HG03378 (cell line): Measurements from ENCODE around the gene MAMSTR.
"Not testable (repeated sequence)": the region's sequence is repeated elsewhere in the genome, so short reads cannot be mapped to it uniquely, and the experiment has no call there.

ENCODE experiments used
- ATAC-seq: cut with Tn5 transposase; IDR thresholded peaks from one replicate; pipeline ENCODE4 v1.9.1; 2021; ENCODE audit warnings: mild to moderate bottlenecking, moderate library complexity; ENCODE audit not compliant: unreplicated experiment

Gene MAMSTR

GRCh38 chr19:48719263-48720171, at the start of gene MAMSTR:
Gene MAMSTR, minus strand, starts transcription at chr19:48719725. Its CDS starts 694 bp downstream, at chr19:48719031.
- ATAC-seq: no peak

DNA sequence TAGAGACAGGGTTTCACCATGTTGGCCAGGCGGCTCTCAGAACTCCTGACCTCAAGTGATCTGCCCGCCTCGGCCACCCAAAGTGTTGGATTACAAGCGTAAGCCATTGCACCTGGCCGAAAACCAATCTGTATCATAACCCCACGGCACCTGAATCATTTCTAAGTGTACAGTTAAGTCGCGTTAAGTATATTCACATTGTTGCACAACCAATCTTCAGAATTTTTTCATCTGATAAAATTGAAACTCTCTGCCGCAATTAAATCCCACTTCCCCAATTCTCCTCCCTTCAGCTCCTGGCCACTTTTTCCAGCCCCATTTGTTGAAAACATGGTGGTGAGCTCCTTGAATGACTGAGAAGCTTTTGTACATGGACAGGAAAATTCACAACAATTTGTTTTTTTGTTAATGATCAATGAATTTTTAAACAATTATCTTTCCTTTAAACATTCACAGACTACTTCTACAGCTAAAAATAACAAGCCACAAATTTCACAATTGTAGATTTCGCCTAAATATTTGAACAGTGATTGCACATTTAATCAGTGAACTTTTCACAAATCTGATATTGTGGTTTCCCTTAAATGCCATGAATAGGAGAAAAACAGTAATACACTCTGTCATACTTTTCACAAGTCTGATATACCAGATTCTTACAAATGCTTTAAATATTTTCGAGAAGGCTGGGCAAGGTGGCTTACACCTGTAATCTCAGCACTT, 49.6 kb upstream of the MAMSTR start:
- no peak for ATAC-seq

GRCh38 chr19:48768171-48768753, 48.7 kb upstream of the MAMSTR start:
- ATAC-seq: not testable (repeated sequence)

GRCh38 chr19:48765816-48766215, 46.3 kb upstream of the MAMSTR start:
- not testable (repeated sequence) for ATAC-seq

DNA sequence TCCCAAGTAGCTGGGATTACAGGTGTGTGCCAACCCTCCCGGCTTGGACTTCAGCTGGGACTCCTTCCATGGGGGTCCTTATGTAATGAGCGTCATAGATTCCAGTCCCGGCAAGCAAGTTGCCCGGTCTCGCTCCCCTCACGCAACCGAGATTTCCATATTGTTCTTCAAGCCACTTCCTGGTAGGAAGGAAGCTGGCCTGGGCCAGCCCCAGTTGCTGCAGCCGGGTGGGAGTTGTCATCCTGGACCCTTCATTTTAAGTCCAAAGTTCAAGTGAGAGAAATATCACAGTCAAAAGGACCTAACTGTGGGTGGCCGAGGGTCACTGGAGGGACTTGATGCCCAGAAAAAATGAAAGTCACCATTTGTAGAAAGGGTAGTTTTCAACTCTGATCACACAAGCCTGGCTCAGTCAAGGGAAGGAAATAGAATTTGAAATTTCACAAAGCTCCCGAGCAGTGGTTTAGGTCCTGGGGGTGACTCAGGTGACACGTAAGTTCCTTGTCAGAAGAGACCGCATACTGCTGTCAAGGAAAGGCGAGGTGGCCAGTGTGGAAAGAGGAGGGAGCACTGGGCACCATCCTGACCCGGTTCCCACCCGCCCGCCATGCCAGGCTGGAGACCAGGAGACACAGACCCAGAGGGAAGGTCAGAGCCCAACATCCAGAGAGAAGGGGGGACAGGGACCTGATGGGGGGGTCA, 41.1 kb upstream of the MAMSTR start:
- no peak for ATAC-seq

DNA sequence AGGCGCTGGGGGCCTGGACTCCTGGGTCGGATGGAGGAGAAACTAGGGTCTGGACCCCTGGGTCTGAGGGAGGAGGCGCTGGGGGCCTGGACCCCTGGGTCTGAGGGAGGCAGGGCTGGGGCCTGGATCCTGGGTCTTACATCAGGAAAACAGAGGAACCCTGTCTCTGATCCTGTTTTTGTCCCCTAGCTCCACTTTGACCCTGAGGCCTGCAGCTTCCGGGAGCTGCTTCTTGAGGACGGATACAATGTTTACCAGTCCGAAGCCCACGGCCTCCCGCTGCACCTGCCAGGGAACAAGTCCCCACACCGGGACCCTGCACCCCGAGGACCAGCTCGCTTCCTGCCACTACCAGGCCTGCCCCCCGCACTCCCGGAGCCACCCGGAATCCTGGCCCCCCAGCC, 38.2 kb upstream of the MAMSTR start:
- ATAC-seq: no peak

GRCh38 chr19:48757089-48757675, 37.7 kb upstream of the MAMSTR start:
- ATAC-seq: no peak

DNA sequence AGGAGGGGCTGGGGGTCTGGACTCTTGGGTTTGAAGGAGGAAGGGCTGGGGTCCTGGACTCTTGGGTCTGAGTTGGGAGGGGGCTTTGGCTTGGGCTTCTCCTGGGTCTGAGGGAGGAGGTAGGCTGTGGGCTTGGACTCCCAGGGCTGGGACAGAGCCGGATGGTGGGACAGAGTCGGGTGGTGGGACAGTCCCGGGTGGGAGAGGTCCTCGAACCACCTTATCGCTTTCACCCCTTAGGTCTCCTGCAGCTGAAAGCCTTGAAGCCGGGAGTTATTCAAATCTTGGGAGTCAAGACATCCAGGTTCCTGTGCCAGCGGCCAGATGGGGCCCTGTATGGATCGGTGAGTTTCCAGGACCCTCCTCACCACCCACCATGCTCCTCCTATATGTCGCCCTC, 37.2 kb upstream of the MAMSTR start:
- no peak for ATAC-seq

DNA sequence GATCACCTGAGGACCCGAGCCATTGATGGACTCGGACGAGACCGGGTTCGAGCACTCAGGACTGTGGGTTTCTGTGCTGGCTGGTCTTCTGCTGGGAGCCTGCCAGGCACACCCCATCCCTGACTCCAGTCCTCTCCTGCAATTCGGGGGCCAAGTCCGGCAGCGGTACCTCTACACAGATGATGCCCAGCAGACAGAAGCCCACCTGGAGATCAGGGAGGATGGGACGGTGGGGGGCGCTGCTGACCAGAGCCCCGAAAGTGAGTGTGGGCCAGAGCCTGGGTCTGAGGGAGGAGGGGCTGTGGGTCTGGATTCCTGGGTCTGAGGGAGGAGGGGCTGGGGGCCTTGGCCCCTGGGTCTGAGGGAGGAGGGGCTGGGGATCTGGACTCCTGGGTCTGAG, 36.7 kb upstream of the MAMSTR start:
- ATAC-seq: no peak

GRCh38 chr19:48755787-48756186, 36.3 kb upstream of the MAMSTR start:
- ATAC-seq: no peak

GRCh38 chr19:48755084-48755641, 35.6 kb upstream of the MAMSTR start, which contains the start of gene FGF21:
Gene FGF21, plus strand, starts transcription at chr19:48755524. Its CDS starts 713 bp downstream, at chr19:48756237.
- ATAC-seq: no peak

- no peak for ATAC-seq
Observed at GRCh38 chr19:48752496-48753365, 33.2 kb upstream of the MAMSTR start, which contains the start of gene FUT1. Gene FUT1, minus strand, starts transcription at chr19:48752641. Its CDS starts 1,360 bp downstream, at chr19:48751281.

- ATAC-seq: no peak
Observed at GRCh38 chr19:48751845-48752495, 32.4 kb upstream of the MAMSTR start.

DNA sequence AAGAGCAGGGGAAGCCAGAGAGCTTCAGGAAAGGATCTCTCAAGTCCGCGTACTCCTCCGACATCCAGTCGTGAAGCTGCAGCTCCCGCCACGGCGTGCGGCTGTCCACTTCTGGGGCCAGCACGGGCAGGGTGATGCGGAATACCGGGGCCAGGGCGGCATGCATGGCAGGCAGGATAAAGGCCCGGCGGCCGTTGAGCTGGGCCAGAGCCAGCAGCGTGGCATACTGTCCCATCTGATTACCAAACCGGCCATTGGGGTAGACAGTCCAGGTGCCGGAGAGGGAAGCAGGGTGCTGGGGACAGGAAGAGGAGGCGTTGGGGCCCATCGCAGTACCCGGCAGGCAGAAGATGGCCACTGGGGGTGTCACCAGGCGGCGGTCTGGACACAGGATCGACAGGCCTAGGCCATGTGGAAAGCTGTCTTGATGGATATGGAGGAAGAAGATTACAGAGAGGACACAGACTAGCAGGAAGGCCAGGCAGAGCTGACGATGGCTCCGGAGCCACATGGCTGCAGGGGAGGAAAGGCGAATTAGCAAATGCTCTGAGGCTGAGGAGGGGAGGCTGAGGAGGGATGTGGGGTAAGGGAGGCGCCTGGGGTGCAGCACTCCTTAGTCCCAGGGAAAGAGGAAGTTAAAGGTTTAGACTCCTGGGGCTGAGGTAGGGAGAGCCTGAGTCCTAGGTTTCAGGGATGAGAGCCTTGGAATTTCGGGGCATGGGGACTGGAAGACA, 31.4 kb upstream of the MAMSTR start:
- no peak for ATAC-seq

- ATAC-seq: no peak
Observed at GRCh38 chr19:48750351-48750750, 30.8 kb upstream of the MAMSTR start.

GRCh38 chr19:48749571-48750198, 30.2 kb upstream of the MAMSTR start:
- no peak for ATAC-seq

DNA sequence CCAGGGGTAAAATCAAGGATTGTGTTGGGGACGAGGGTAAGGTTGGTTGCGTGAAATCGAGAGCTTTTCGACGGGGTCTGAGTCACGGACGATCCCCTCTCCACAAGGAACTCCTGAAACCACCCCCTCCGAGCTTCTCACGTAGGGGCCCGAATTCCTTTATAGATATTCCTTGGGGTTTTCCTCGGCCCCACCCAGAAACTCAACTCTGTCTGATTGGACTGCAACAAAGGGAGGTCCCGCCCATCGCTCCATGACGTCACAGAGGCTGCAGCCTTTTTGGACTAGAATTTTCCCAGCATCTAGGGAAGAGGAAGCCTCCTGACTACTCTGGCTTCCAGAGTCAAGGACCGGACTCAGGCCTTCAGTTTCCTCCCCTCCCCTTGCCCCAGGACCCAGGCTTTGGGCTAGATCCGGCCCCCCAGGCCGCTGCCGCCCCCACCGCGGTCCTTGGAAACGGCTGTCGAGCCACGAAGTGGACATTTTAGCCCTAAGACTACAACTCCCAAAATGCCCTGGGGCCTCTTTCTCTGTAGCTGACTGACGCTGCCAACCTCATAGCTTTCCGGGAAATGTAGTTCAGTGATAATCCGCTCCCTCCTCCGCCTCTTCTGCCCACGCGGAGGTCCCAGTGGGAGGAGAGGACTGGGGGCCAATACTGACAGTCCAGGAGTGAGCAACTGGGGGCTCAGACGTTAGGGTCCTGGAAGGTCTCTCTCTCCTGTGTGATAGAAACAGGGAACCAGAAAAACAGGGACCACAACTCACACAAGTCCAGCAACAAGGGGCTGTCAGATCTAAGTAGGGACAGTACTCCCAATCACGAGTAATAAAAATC, 27.4 kb upstream of the MAMSTR start, which contains the start of gene IZUMO1:
Gene IZUMO1, minus strand, starts transcription at position 172 of the 838 bp plus-strand sequence. CDS start 1,050 bp downstream, outside the sequence.
- no peak for ATAC-seq
